ENCODE results near the gene CD81.
"Not testable (repeated sequence)": the region's sequence is repeated elsewhere in the genome, so short reads cannot be mapped to it uniquely, and the experiment has no call there.

CD81 gene

DNA sequence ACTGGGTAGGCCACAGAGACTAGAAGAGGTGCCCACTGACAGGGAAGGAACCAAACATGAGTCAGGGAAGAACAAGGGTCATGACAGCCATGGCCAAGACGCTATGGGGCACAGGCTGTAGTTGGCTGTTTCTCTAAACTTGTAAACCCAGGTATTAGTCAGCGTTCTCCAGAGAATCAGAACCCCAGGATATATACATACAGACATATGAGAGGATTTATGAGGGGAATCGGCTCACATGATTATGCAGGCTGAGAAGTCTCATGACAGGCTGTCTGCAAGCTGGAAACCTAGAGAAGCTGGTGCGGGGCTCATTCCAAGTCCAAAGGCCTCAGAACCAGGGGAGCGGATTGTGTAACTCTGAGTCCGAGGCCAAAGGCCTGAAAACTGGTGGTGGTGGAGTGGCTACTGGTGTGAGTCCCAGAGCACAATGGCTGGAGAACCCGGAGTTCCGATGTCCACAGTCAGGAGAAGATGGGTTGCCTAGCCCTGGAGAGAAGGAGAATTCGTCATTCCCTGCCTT is 29.7 kb upstream of the CD81 start:
- TF ChIP-seq, protein P1, sequence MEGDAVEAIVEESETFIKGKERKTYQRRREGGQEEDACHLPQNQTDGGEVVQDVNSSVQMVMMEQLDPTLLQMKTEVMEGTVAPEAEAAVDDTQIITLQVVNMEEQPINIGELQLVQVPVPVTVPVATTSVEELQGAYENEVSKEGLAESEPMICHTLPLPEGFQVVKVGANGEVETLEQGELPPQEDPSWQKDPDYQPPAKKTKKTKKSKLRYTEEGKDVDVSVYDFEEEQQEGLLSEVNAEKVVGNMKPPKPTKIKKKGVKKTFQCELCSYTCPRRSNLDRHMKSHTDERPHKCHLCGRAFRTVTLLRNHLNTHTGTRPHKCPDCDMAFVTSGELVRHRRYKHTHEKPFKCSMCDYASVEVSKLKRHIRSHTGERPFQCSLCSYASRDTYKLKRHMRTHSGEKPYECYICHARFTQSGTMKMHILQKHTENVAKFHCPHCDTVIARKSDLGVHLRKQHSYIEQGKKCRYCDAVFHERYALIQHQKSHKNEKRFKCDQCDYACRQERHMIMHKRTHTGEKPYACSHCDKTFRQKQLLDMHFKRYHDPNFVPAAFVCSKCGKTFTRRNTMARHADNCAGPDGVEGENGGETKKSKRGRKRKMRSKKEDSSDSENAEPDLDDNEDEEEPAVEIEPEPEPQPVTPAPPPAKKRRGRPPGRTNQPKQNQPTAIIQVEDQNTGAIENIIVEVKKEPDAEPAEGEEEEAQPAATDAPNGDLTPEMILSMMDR (IDR thresholded peaks at IDR 0.05; ENCODE audit: low read depth, low read length, missing control alignments): no peak
- no peak overlapping the region for H3K4me3 ChIP-seq (replicated peaks; ENCODE audit: low read depth, low read length)
- DNase-seq (ENCODE audit: extremely low read depth, low read depth): no peak

DNA sequence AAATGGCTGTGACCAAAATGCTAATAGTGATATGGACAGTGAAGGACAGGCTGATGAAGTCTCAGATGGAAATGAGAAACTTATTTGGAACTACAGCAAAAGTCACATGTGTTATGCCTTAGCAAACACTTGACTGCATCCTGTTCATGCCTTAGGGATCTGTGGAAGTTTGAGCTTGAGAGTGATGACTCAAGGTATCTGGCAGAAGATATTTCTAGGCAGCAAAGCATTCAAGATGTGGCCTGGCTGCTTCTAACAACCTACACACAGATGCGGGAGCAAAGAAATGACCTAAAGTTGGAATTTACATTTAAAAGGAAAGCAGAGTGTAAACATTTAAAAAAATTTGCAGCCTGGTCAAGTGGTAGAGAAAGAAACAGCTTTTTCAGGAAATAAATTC is 28.1 kb upstream of the CD81 start:
- peak; percentile 37 for DNase-seq (ENCODE audit: extremely low read depth, low read depth)
- no peak overlapping the region for H3K4me3 ChIP-seq (replicated peaks; ENCODE audit: low read depth, low read length)
- TF ChIP-seq, protein P1 (IDR thresholded peaks at IDR 0.05; ENCODE audit: low read depth, low read length, missing control alignments): no peak

DNA sequence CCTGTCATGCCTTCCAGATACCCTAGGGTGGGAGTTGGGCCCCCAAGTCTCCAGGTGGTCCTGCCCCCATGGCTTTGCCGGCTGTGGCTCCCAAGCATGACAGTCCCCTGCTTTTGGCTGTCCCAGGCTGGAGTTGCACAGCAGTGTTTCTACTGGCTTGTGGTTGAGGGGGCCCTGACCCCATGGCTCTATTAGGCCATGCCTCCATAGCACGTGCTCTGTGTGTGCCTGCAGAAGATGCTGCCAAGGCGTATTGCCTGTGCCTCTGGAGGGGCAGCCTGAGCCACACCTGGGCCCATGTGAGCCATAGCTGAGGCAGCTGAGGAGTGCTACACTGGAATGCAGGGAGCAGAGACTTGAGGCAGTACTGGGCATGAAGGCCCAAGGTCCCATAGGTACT is 25.4 kb upstream of the CD81 start:
- TF ChIP-seq, protein P1 (IDR thresholded peaks at IDR 0.05; ENCODE audit: low read depth, low read length, missing control alignments): no peak
- DNase-seq (ENCODE audit: extremely low read depth, low read depth): no peak
- H3K4me3 ChIP-seq (replicated peaks; ENCODE audit: low read depth, low read length): no peak overlapping the region

DNA sequence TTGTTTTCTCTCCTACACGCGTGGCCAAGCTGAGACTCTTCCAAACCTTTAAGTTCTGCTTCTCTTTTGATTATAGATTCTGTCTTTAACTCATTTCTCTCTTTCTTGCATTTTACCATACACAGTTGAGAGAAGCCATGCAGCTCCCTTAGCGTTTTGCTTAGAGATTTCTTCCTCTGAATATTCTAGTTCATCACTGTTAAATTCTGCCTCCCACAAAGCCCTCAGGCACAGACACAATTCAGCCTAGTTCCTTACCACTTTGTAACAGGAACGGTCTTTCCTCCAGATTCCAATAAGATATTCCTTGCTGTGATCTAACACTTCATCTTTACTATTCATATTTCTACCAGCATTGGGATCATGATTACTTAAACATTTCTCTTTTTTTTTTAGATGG is 24.7 kb upstream of the CD81 start:
- TF ChIP-seq, protein P1 (IDR thresholded peaks at IDR 0.05; ENCODE audit: low read depth, low read length, missing control alignments): no peak

DNA sequence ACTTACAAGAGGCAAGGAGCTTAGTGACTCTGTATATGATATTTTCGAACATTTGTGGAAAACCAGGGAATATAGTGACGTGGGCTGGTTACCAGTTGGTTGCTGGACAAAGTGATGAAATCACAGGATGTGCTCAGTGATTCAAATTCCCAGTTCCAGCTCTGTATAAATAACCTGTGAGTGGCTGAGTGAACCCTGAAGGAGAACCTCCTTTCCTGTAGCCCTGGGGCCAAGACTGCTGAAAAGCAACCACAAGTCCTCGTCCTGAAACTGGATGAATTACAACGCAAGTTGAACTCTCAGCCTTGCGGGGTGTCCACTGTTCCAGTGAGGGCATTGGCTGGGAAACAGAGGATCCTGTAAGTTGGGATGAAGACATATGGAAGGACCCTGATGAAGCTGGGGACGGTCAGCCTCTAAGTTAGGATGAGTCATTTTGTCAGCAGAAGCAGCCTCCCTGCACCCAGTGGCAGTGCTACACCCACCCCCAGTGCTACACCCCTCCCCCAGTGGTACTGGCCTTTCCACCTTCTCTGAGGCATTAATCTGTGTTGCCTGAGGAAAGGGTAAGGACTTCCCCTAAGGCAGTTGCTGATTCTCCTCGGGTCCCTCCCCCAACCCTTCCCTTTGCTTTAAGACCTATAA is 22.0 kb upstream of the CD81 start:
- TF ChIP-seq, protein P1 (IDR thresholded peaks at IDR 0.05; ENCODE audit: low read depth, low read length, missing control alignments): no peak
- no peak for DNase-seq (ENCODE audit: extremely low read depth, low read depth)
- H3K4me3 ChIP-seq (replicated peaks; ENCODE audit: low read depth, low read length): no peak overlapping the region

More for the DNA sequence above, 24.7 kb upstream of the CD81 start:
- H3K4me3 ChIP-seq (replicated peaks; ENCODE audit: low read depth, low read length): no peak overlapping the region
- DNase-seq (ENCODE audit: extremely low read depth, low read depth): no peak

DNA sequence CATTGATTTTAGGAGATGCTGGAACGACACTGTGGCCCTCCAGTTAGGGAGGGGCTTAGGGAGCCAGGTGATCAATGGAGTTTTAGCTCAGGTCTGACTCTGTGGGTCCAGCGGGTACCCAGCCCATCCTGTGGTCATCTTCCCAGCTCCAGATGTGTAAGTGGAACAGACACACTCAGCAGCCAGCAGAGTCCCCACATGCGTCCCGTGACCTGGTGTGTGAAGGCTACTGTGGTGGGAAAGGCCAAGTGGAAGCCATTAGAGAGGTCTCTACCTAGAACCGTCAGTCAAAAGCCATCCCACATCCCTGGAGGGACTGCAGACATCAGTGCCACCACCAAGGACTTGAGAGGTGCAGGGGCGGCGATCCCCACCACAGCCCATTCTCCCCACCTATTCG is 19.9 kb upstream of the CD81 start:
- no peak for DNase-seq (ENCODE audit: extremely low read depth, low read depth)
- TF ChIP-seq, protein P1 (IDR thresholded peaks at IDR 0.05; ENCODE audit: low read depth, low read length, missing control alignments): no peak
- H3K4me3 ChIP-seq (replicated peaks; ENCODE audit: low read depth, low read length): no peak overlapping the region

DNA sequence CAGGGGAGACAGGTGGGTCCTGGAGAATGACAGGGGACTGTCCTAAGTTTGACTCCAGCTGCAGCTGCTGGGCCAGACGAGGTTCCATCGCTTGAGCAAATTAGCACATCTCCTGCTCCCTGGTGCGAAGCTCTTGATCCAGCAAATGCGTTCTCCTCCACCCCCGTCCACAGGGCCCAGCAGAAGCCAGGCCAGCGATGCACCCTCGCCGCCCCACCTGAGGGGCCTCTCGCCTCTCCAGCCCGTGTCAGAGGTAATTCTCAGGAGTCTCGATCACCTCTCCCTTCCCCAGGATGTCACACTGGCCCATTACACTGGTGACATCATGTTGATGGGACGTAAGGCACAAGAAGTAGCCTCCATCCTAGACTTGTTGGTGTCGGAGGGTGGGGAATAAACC is 19.5 kb upstream of the CD81 start:
- H3K4me3 ChIP-seq (replicated peaks; ENCODE audit: low read depth, low read length); DNase-seq (ENCODE audit: extremely low read depth, low read depth): not testable (repeated sequence)

All from HFF-Myc (cell line).